ENCODE data around the gene ZNF679. TPM values are rescaled to one million over a fixed set of nuclear protein-coding genes. Genes with fewer than 3 reads are reported as not detected.

Gene ZNF679
- total RNA-seq, 1 donor from 2014 or later = not detected

GRCh38 chr7:64182036-64182790 lies 46.1 kb upstream of the ZNF679 start:
- Histone ChIP-seq H3K79me2 (ENCODE audit: insufficient read depth, low read length) (no peaks in the 10 kb centered on the region), H3K27ac (ENCODE audit: low read depth, low read length) (no peak overlapping the region), H3K9ac (ENCODE audit: low read length) (no peak overlapping the region), H2AFZ (ENCODE audit: low read depth, low read length) (no peak overlapping the region), H3K4me1 (ENCODE audit: insufficient read depth, low read length) (no peaks in the 10 kb centered on the region), H3K36me3 (ENCODE audit: insufficient read depth, low read length) (no peaks in the 10 kb centered on the region), H3K4me3 (ENCODE audit: insufficient read depth, low read depth, low read length) (no peak overlapping the region), H3K4me2 (ENCODE audit: low read length) (no peak overlapping the region), H3K9me3 (ENCODE audit: insufficient read depth, low read depth, low read length) (peaks cover 8% of the 10 kb centered on the region), H3K27me3 (ENCODE audit: insufficient read depth, low read length) (no peaks in the 10 kb centered on the region), H4K20me1 (ENCODE audit: insufficient read depth, low read length) (no peaks in the 10 kb centered on the region)
- H3K4me1 Mint-ChIP-seq (ENCODE audit: low read depth, unreplicated experiment) = no peaks in the 10 kb centered on the region
- DNase-seq (ENCODE audit: low read depth) = no peak
- no peak for FAIRE-seq
- H3K9me3 Mint-ChIP-seq (ENCODE audit: unreplicated experiment) = peaks cover 10% of the 10 kb centered on the region
- TF ChIP-seq, protein P1, sequence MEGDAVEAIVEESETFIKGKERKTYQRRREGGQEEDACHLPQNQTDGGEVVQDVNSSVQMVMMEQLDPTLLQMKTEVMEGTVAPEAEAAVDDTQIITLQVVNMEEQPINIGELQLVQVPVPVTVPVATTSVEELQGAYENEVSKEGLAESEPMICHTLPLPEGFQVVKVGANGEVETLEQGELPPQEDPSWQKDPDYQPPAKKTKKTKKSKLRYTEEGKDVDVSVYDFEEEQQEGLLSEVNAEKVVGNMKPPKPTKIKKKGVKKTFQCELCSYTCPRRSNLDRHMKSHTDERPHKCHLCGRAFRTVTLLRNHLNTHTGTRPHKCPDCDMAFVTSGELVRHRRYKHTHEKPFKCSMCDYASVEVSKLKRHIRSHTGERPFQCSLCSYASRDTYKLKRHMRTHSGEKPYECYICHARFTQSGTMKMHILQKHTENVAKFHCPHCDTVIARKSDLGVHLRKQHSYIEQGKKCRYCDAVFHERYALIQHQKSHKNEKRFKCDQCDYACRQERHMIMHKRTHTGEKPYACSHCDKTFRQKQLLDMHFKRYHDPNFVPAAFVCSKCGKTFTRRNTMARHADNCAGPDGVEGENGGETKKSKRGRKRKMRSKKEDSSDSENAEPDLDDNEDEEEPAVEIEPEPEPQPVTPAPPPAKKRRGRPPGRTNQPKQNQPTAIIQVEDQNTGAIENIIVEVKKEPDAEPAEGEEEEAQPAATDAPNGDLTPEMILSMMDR (IDR thresholded peaks at IDR 0.05; ENCODE audit: insufficient read depth, low read depth, low read length) = no peak
- no peak for TF ChIP-seq EZH2 (IDR thresholded peaks at IDR 0.05; ENCODE audit: insufficient read depth, low read length)
- H3K27ac Mint-ChIP-seq (ENCODE audit: unreplicated experiment) = no peak overlapping the region
- no peaks in the 10 kb centered on the region for H3K27me3 Mint-ChIP-seq (ENCODE audit: low read depth, unreplicated experiment)
- H3K36me3 Mint-ChIP-seq (ENCODE audit: low read depth, unreplicated experiment) = no peaks in the 10 kb centered on the region
- H3K4me3 Mint-ChIP-seq (ENCODE audit: unreplicated experiment) = no peak overlapping the region

GRCh38 chr7:64183126-64183742 lies 45.0 kb upstream of the ZNF679 start:
- Histone ChIP-seq H3K4me1 (ENCODE audit: insufficient read depth, low read length) (no peaks in the 10 kb centered on the region), H3K79me2 (ENCODE audit: insufficient read depth, low read length) (no peaks in the 10 kb centered on the region), H3K4me3 (ENCODE audit: insufficient read depth, low read depth, low read length) (no peak overlapping the region), H3K27ac (ENCODE audit: low read depth, low read length) (no peak overlapping the region), H3K27me3 (ENCODE audit: insufficient read depth, low read length) (no peaks in the 10 kb centered on the region), H4K20me1 (ENCODE audit: insufficient read depth, low read length) (no peaks in the 10 kb centered on the region), H3K4me2 (ENCODE audit: low read length) (no peak overlapping the region), H2AFZ (ENCODE audit: low read depth, low read length) (no peak overlapping the region), H3K9ac (ENCODE audit: low read length) (no peak overlapping the region), H3K9me3 (ENCODE audit: insufficient read depth, low read depth, low read length) (peaks cover 14% of the 10 kb centered on the region), H3K36me3 (ENCODE audit: insufficient read depth, low read length) (no peaks in the 10 kb centered on the region)
- TF ChIP-seq, protein P1 (IDR thresholded peaks at IDR 0.05; ENCODE audit: insufficient read depth, low read depth, low read length) = no peak
- no peak for TF ChIP-seq EZH2 (IDR thresholded peaks at IDR 0.05; ENCODE audit: insufficient read depth, low read length)
- peaks cover 10% of the 10 kb centered on the region for H3K9me3 Mint-ChIP-seq (ENCODE audit: unreplicated experiment)
- H3K4me3 Mint-ChIP-seq (ENCODE audit: unreplicated experiment) = no peak overlapping the region
- DNase-seq (ENCODE audit: low read depth) (no peak), FAIRE-seq (no peak)
- H3K4me1 Mint-ChIP-seq (ENCODE audit: low read depth, unreplicated experiment) = no peaks in the 10 kb centered on the region
- no peak overlapping the region for H3K27ac Mint-ChIP-seq (ENCODE audit: unreplicated experiment)
- H3K27me3 Mint-ChIP-seq (ENCODE audit: low read depth, unreplicated experiment) = no peaks in the 10 kb centered on the region
- no peaks in the 10 kb centered on the region for H3K36me3 Mint-ChIP-seq (ENCODE audit: low read depth, unreplicated experiment)
